GM12873 (cell line): ENCODE data around the gene LMLN.
A peak's percentile ranks its signal among the peaks of the same experiment; 100 is the strongest.

Source experiments
- CTCF ChIP-seq: IDR thresholded peaks from 2 replicates; pipeline ENCODE4 v1.5.1; 2012; ENCODE audit warnings: low read depth, mild to moderate bottlenecking, moderate library complexity, low read length, control low read depth; ENCODE audit not compliant: insufficient read depth; ENCODE audit errors: missing control alignments

Gene LMLN

DNA sequence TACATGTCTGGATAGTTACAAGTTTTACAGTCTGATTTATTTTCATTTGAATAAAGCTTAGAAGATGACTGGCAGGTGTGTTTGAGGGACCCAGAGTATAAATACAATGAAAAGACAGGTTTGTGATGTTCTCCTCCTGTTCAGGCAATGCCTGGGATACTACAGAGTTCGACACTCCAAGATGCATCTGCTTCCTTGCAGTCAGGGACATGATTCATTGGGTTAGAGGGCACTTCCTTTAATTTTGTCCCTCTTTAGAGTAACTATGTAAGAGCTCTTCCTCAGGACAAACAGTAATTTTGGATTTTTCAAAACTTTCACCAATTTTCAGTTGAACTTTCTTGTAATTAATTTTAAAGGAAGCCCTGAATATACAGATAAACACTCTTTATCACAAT lies 102.0 kb downstream of the LMLN start:
- no peak for TF ChIP-seq CTCF

- TF ChIP-seq CTCF: no peak
Measured at GRCh38 chr3:198064420-198064819, 104.4 kb downstream of the LMLN start.

GRCh38 chr3:198065897-198066296 lies 105.9 kb downstream of the LMLN start:
- TF ChIP-seq CTCF: no peak

GRCh38 chr3:198067416-198067815 lies 107.4 kb downstream of the LMLN start:
- no peak for TF ChIP-seq CTCF

DNA sequence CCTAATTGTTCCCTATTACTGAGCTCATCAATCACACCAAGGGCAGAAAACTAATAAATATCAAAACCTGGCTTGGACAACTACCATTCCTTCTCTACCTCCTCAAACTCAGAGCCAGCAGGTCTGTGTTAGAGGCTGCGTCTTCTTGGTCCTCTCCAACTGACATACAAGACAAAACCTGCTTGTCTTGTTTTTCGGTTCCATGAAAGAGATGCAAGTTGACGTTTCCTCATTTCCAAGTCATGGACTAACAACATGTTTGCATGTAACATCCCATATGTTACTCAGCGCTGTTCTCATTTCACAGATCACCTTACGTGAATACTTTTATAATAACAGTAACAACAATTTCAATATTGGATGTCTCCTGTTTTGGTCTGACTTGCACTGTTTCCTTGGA lies 110.9 kb downstream of the LMLN start:
- TF ChIP-seq CTCF: no peak

DNA sequence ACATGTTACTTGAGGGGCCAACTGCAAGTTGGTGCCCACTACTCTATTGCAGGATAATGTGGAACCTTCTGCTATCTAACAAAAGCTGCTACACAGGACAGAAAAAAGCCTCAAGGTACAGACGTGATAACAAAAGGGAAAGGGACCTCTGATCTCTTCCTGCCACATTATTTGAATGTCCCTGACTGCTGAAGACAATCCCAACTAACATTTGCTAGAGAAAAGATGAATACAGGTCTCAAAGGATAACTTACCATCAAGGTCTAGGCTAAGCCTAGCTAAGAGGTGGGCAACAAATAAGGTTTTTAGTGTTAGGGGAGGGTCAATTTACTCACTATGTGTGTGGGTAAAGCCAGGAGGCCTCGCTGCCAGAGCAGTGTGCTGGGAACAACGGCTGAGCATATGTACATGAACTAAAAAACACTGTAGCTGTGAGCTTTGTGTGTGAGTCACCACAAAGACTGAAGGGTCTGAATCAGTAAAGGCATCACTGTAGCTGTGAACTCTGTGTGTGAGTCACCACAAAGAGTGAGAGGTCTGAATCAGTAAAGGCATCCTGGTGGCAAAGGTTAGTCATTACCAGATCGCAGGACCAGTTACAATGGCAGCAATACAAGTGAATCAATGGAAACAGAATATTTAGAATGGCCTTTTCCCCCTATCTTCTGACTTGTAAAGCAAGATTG lies 111.7 kb downstream of the LMLN start:
- peak; percentile 38 for TF ChIP-seq CTCF

- no peak for TF ChIP-seq CTCF
Measured at GRCh38 chr3:198076722-198077308, 116.8 kb downstream of the LMLN start.
